WI38 (cell line): ENCODE results near the gene TYK2.
"Not testable (repeated sequence)": the region's sequence is repeated elsewhere in the genome, so short reads cannot be mapped to it uniquely, and the experiment has no call there.

Source experiments
- H3K4me3 ChIP-seq: 2 replicates; pipeline ENCODE4 v1.5.1; 2011; ENCODE audit warnings: low read depth, mild to moderate bottlenecking, control low read depth, low read length
- CTCF ChIP-seq: IDR thresholded peaks from 2 replicates; pipeline ENCODE4 v1.5.1; 2012; ENCODE audit warnings: low read depth, mild to moderate bottlenecking, control low read depth, low read length

TYK2 gene

DNA sequence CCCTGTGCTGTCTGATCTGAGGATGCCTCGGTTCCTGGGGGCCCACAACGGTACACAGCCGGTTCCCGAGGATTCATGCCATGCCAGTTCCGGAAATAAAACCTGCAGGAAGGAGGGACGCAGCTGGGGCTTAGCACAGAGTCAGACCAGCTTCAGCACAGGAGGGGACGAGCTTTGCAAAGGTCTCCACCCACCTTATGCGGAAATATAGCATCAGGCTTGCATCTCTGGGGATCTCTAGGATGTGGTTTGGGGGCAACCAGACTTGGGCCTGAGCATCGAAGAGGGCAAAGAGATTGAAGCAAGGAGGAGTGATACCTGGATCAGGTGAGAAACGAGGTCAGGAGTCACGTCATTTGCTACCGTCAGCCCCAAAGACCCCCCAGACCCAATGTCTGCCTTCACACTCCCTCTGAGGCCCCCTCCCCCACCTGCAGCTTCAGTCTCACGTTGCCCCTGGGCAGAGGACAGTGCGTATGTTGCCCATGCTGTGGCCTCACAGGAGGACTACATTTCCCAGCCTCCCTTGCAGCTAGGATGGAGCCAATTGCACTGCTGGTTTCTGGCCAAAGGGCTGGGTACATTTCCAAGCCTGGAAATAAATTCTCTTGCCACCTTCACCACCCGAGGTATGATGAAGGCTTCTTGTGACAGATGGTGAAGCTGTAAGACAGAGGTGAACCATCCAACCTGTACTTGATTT, 12.1 kb downstream of the TYK2 start:
- TF ChIP-seq CTCF: no peak
- no peak overlapping the region for H3K4me3 ChIP-seq

- not testable (repeated sequence) for H3K4me3 ChIP-seq
Measured at GRCh38 chr19:10366950-10367512, 13.3 kb downstream of the TYK2 start.

- H3K4me3 ChIP-seq: no peak overlapping the region
- no peak for TF ChIP-seq CTCF
Measured at GRCh38 chr19:10365518-10365917, 14.9 kb downstream of the TYK2 start.

GRCh38 chr19:10364644-10365043, 15.7 kb downstream of the TYK2 start:
- no peak overlapping the region for H3K4me3 ChIP-seq
- no peak for TF ChIP-seq CTCF

- H3K4me3 ChIP-seq: no peak overlapping the region
- TF ChIP-seq CTCF: no peak
Measured at GRCh38 chr19:10363789-10364281, 16.5 kb downstream of the TYK2 start.

DNA sequence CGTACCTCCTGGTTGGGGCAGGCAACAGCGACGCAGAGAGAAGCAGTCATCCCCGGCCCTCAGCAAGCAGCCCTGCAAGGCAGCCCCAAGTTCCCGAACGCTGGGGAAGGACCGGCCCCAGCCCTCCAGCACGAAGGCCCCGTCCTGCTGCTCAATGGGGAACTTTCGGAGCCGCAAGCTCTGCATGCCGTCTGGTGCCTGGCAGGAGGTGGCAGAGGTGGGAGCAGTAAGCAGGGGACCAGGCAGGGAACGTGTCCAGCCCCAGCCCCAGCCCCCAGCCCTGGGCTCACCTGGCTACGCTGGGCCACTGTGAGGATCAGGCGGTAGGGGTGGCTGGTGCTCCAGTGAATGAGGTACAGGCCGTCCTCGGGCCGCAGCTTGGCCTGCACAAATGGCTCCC, 18.1 kb downstream of the TYK2 start:
- no peak for TF ChIP-seq CTCF

GRCh38 chr19:10361569-10362011, 18.8 kb downstream of the TYK2 start:
- H3K4me3 ChIP-seq: no peak overlapping the region
- no peak for TF ChIP-seq CTCF

More for the DNA sequence above, 18.1 kb downstream of the TYK2 start:
- no peak overlapping the region for H3K4me3 ChIP-seq
